NCI-H146 treated with DMSO at 0.1 percent for 48 hours (cell line): ENCODE results near the gene CRADD.
"Not testable (repeated sequence)": the region's sequence is repeated elsewhere in the genome, so short reads cannot be mapped to it uniquely, and the experiment has no call there.

Source experiments
- DNase-seq: peaks from one replicate; lab custom pipeline; 2025; ENCODE audit not compliant: unreplicated experiment; lab: John Stamatoyannopoulos, UW

Gene CRADD

GRCh38 chr12:93922583-93923006 lies 245.4 kb downstream of the CRADD start:
- no peak for DNase-seq

DNA sequence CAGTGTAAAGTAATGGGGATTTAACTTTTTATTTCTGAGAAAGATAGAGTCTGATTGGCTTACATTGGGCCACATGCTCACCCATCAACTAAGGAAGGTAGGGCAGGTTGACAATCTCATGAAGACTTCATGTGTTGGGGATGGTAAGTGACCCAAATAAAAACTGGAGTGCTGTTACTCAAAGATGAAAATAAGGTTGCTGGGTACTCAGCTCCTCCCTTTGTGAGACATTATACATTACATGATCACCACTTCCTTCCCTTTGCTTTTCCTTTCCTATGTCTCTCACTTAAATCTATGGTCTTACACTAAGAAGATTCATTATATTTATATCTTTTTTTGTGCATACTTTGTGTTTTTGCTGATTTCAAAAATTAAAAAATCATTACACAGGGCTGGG lies 247.2 kb downstream of the CRADD start:
- no peak for DNase-seq

DNA sequence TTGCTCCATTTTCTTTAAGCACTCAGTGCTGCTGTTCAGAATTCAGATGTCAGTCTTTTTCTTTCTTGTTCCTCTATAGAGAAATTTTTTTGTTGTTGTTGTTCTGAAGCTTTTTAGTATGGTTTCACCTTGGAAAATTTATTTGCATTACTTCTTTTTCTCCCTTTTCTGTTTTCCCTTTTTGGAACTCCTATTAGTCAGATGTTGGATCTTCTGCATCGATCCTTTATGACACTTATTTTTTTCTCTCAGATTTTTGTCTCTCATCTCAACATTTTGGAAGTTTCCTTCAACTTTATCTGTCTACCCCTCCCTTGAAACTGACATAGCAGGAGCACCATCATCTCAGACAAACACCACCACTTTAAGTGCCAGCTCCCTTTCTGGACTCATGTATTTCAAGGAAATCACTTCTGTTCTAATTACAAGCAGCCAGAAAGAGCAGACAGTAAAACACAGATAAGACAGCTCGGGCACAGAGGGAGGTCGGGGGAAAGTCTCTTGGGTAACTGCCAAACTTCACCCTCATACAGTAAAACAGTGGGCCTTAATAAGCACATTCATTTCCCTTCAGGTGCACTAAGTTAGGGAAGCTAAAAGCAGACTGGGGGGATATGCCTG lies 248.5 kb downstream of the CRADD start:
- no peak for DNase-seq

DNA sequence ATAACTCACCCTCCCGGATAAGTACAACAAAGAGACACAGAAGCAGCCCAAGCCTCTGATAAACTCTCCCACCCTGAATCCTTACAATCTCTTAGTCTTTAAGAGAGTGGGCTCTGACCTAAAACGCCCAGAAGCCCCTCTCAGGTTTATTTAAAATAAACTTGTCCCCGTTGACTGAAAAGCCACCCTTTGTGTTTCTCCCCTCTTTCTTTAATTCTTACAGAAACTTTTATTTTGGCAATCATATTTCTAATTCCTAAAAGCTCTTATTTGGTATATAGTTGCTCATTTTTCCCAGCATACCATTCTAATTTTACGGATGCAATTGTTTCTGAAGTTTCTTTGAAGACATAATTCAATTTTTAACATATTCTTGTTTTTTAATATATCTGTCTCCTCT lies 249.1 kb downstream of the CRADD start:
- DNase-seq = no peak

- DNase-seq = not testable (repeated sequence)
Measured at GRCh38 chr12:93929081-93929480, 251.9 kb downstream of the CRADD start.

DNA sequence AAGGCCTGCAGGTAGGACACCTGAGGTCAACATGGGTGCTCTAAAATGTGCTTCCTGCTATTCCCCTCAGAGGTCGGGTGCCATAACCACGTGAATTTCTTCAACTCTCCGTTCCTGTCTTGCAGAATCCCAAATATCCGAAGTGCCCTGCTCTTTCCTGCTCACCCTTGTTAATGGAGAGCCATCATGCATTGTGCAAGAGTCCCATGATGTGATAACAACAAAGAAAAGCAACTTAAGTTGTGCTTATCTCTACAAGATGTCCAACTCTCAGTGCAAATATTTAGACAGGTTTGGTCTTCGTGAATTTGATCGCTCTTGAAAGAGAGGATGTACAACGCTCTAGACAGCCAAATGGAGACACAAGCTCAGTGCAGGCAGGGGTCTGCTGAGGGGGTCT lies 260.6 kb downstream of the CRADD start:
- no peak for DNase-seq

DNA sequence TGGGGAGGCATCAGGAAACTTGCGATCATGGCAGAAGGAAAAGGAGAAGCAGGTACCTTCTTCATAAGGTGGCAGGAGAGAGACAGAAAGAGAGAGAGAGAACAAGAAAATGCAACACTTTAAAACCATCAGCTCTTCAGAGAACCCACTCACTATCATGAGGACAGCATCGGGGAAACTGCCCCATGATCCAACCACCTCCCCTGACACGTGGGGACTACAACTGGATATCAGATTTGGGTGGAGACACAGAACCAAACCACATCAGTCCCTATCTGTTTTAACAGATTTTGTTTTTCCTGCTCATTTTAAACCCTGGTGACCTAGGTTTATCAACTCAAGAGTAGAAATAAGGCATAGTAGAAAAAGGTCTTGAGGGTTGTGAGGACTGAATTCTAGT lies 261.1 kb downstream of the CRADD start:
- DNase-seq = no peak

GRCh38 chr12:93938931-93939330 lies 261.8 kb downstream of the CRADD start:
- DNase-seq = no peak

GRCh38 chr12:93939641-93940325 lies 262.6 kb downstream of the CRADD start:
- no peak for DNase-seq

DNA sequence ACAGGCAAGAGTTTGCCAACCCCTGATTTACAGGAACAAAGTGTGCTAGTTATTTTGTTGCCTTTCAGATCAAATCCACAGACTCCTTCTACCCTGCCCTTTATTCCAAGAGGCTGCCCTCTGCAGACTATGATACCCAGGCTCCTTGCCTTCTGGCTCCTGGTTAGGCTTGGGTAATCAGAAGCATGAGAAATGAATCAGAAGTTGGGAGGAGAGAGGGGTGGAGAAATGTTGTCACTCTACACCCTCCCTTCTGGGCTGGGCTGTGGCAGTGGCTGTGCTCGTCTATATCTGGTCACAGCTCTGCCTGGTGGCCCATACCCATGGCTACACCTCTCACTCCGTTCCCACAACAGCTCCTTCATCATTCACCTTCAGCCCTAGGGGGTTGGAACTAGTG lies 266.6 kb downstream of the CRADD start:
- no peak for DNase-seq

- DNase-seq = no peak
Measured at GRCh38 chr12:93944201-93944600, 267.0 kb downstream of the CRADD start.
